ENCODE data around the gene CCDC91.

The CCDC91 gene

GRCh38 chr12:28222081-28222700 lies 31.9 kb downstream of the CCDC91 start:
- TF ChIP-seq JUND (IDR thresholded peaks at IDR 0.05; ENCODE audit: low read depth), result no peak
- in situ Hi-C loops (cut with HindIII; ENCODE audit: low pct_unique_long_range_greater_than_20kb, low sequenced_read_pairs), result no loop called here
- DNase-seq (ENCODE audit: low read depth in 1 of 2, low spot score in 1 of 2), result no peak

GRCh38 chr12:28223025-28223554 lies 32.8 kb downstream of the CCDC91 start:
- TF ChIP-seq JUND (IDR thresholded peaks at IDR 0.05; ENCODE audit: low read depth), result no peak
- DNase-seq (ENCODE audit: low read depth in 1 of 2, low spot score in 1 of 2), result no peak
- in situ Hi-C loops (cut with HindIII; ENCODE audit: low pct_unique_long_range_greater_than_20kb, low sequenced_read_pairs), result no loop called here

- in situ Hi-C loops (cut with HindIII; ENCODE audit: low pct_unique_long_range_greater_than_20kb, low sequenced_read_pairs), result no loop called here
- no peak for DNase-seq (ENCODE audit: low read depth in 1 of 2, low spot score in 1 of 2)
- TF ChIP-seq JUND (IDR thresholded peaks at IDR 0.05; ENCODE audit: low read depth), result no peak
Measured at GRCh38 chr12:28223858-28224257, 33.6 kb downstream of the CCDC91 start.

- no peak for DNase-seq (ENCODE audit: low read depth in 1 of 2, low spot score in 1 of 2)
- in situ Hi-C loops (cut with HindIII; ENCODE audit: low pct_unique_long_range_greater_than_20kb, low sequenced_read_pairs), result no loop called here
- no peak for TF ChIP-seq JUND (IDR thresholded peaks at IDR 0.05; ENCODE audit: low read depth)
Measured at GRCh38 chr12:28226705-28227104, 36.4 kb downstream of the CCDC91 start.

- in situ Hi-C loops (cut with HindIII; ENCODE audit: low pct_unique_long_range_greater_than_20kb, low sequenced_read_pairs), result no loop called here
- DNase-seq (ENCODE audit: low read depth in 1 of 2, low spot score in 1 of 2), result no peak
- TF ChIP-seq JUND (IDR thresholded peaks at IDR 0.05; ENCODE audit: low read depth), result no peak
Measured at GRCh38 chr12:28227251-28227650, 37.0 kb downstream of the CCDC91 start.

- no peak for TF ChIP-seq JUND (IDR thresholded peaks at IDR 0.05; ENCODE audit: low read depth)
- no peak for DNase-seq (ENCODE audit: low read depth in 1 of 2, low spot score in 1 of 2)
- in situ Hi-C loops (cut with HindIII; ENCODE audit: low pct_unique_long_range_greater_than_20kb, low sequenced_read_pairs), result no loop called here
Measured at GRCh38 chr12:28231248-28231647, 41.0 kb downstream of the CCDC91 start.

GRCh38 chr12:28232211-28232928 lies 42.1 kb downstream of the CCDC91 start:
- DNase-seq (ENCODE audit: low read depth in 1 of 2, low spot score in 1 of 2), result no peak
- in situ Hi-C loops (cut with HindIII; ENCODE audit: low pct_unique_long_range_greater_than_20kb, low sequenced_read_pairs), result no loop called here
- no peak for TF ChIP-seq JUND (IDR thresholded peaks at IDR 0.05; ENCODE audit: low read depth)

- in situ Hi-C loops (cut with HindIII; ENCODE audit: low pct_unique_long_range_greater_than_20kb, low sequenced_read_pairs), result no loop called here
- no peak for TF ChIP-seq JUND (IDR thresholded peaks at IDR 0.05; ENCODE audit: low read depth)
- DNase-seq (ENCODE audit: low read depth in 1 of 2, low spot score in 1 of 2), result no peak
Measured at GRCh38 chr12:28234444-28234843, 44.2 kb downstream of the CCDC91 start.

GRCh38 chr12:28235015-28235414 lies 44.8 kb downstream of the CCDC91 start:
- in situ Hi-C loops (cut with HindIII; ENCODE audit: low pct_unique_long_range_greater_than_20kb, low sequenced_read_pairs), result no loop called here
- DNase-seq (ENCODE audit: low read depth in 1 of 2, low spot score in 1 of 2), result no peak
- TF ChIP-seq JUND (IDR thresholded peaks at IDR 0.05; ENCODE audit: low read depth), result no peak

- no peak for DNase-seq (ENCODE audit: low read depth in 1 of 2, low spot score in 1 of 2)
- TF ChIP-seq JUND (IDR thresholded peaks at IDR 0.05; ENCODE audit: low read depth), result no peak
- in situ Hi-C loops (cut with HindIII; ENCODE audit: low pct_unique_long_range_greater_than_20kb, low sequenced_read_pairs), result no loop called here
Measured at GRCh38 chr12:28235985-28236384, 45.7 kb downstream of the CCDC91 start.

GRCh38 chr12:28237423-28237822 lies 47.2 kb downstream of the CCDC91 start:
- TF ChIP-seq JUND (IDR thresholded peaks at IDR 0.05; ENCODE audit: low read depth), result no peak
- in situ Hi-C loops (cut with HindIII; ENCODE audit: low pct_unique_long_range_greater_than_20kb, low sequenced_read_pairs), result no loop called here
- DNase-seq (ENCODE audit: low read depth in 1 of 2, low spot score in 1 of 2), result peak in 1 of 2 experiments; percentile 41

GRCh38 chr12:28239918-28240317 lies 49.7 kb downstream of the CCDC91 start:
- no peak for DNase-seq (ENCODE audit: low read depth in 1 of 2, low spot score in 1 of 2)
- in situ Hi-C loops (cut with HindIII; ENCODE audit: low pct_unique_long_range_greater_than_20kb, low sequenced_read_pairs), result no loop called here
- TF ChIP-seq JUND (IDR thresholded peaks at IDR 0.05; ENCODE audit: low read depth), result no peak

- in situ Hi-C loops (cut with HindIII; ENCODE audit: low pct_unique_long_range_greater_than_20kb, low sequenced_read_pairs), result no loop called here
- DNase-seq (ENCODE audit: low read depth in 1 of 2, low spot score in 1 of 2), result no peak
Measured at GRCh38 chr12:28240853-28241252, 50.6 kb downstream of the CCDC91 start.

More at GRCh38 chr12:28240853-28241252, 50.6 kb downstream of the CCDC91 start:
- no peak for TF ChIP-seq JUND (IDR thresholded peaks at IDR 0.05; ENCODE audit: low read depth)
